ENCODE results near the gene CLEC4G.
"Not testable (repeated sequence)": the region's sequence is repeated elsewhere in the genome, so short reads cannot be mapped to it uniquely, and the experiment has no call there.

CLEC4G gene

DNA sequence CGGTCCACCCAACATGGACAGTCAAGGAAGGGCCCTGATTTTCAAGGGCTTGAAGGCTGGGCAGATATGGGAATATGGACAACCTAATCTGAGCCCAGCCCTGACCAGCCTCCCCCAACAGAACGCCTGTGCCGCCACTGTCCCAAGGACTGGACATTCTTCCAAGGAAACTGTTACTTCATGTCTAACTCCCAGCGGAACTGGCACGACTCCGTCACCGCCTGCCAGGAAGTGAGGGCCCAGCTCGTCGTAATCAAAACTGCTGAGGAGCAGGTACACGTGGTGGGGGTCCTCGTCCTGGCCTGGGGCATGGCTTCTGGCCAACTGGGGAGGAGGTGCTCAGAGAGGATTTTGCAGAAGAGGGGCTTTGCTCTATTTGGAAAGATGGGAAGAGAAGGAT, 34.6 kb upstream of the CLEC4G start:
- no peak overlapping the region for H3K27ac ChIP-seq (replicated peaks)
- TF ChIP-seq GABPA (IDR thresholded peaks at IDR 0.05; ENCODE audit: low read depth) (no peak), SPI1 (IDR thresholded peaks at IDR 0.05; ENCODE audit: borderline replicate concordance, low read depth) (no peak), REST (IDR thresholded peaks at IDR 0.05; ENCODE audit: insufficient replicate concordance, low read depth) (no peak), POLR2AphosphoS5 (IDR thresholded peaks at IDR 0.05; ENCODE audit: low read depth) (no peak), CTCF (IDR thresholded peaks at IDR 0.05; ENCODE audit: insufficient read depth, low read length) (no peak)
- no peak for DNase-seq (ENCODE audit: low read depth in 1 of 2, low spot score in 1 of 2)
- no peak overlapping the region for H3K4me3 ChIP-seq (replicated peaks; ENCODE audit: insufficient read depth, low read length)
- H3K27me3 ChIP-seq (ENCODE audit: insufficient read depth, poor library complexity, severe bottlenecking): no peaks in the 10 kb centered on the region

- DNase-seq (ENCODE audit: low read depth in 1 of 2, low spot score in 1 of 2); H3K27me3 ChIP-seq (ENCODE audit: insufficient read depth, poor library complexity, severe bottlenecking); H3K27ac ChIP-seq (replicated peaks); H3K4me3 ChIP-seq (replicated peaks; ENCODE audit: insufficient read depth, low read length): not testable (repeated sequence)
These were observed 33.1 kb upstream of the CLEC4G start for GRCh38 chr19:7765043-7765442.

DNA sequence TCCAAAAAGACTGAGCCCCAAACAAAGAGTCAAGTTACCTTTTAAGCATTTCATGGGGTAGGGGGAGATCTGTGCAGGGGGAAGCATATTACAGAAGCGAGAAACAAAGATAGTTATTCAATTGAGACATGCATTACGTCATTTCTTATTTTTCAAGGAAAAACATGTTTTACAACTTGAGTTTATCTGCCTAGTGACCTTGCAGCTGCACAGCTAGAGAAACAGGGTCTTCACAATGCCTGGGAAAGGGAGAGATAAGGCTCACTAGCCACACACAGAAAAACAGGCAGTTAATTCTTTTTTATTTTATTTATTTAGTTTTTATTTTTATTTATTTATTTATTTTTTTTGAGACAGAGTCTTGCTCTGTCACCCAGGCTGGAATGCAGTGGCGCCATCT, 32.2 kb upstream of the CLEC4G start:
- not testable (repeated sequence) for H3K27me3 ChIP-seq (ENCODE audit: insufficient read depth, poor library complexity, severe bottlenecking)

DNA sequence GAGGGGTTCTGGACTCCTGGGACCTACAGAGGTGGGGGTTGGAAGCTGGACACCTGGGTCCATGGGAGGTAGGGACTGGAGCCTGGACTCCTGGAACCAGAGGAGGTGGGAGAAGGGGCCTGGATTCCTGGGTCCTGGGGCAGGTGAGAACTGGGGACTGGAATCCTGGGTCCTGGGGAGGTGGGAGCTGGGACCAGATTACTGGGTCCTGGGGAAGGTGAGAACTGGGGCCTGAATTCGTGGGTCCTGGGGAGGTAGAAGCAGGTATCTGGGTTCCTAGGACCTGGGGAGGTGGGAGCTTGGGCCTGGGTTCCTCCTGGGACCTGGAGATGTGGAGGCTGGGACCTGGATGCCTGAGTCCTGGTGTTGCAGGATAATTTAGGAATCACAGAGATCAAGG, 31.8 kb upstream of the CLEC4G start:
- TF ChIP-seq POLR2AphosphoS5 (IDR thresholded peaks at IDR 0.05; ENCODE audit: low read depth) (no peak), GABPA (IDR thresholded peaks at IDR 0.05; ENCODE audit: low read depth) (no peak), REST (IDR thresholded peaks at IDR 0.05; ENCODE audit: insufficient replicate concordance, low read depth) (no peak), CTCF (IDR thresholded peaks at IDR 0.05; ENCODE audit: insufficient read depth, low read length) (no peak), SPI1 (IDR thresholded peaks at IDR 0.05; ENCODE audit: borderline replicate concordance, low read depth) (no peak)

More for the DNA sequence above, 32.2 kb upstream of the CLEC4G start:
- DNase-seq (ENCODE audit: low read depth in 1 of 2, low spot score in 1 of 2); H3K27ac ChIP-seq (replicated peaks); H3K4me3 ChIP-seq (replicated peaks; ENCODE audit: insufficient read depth, low read length): not testable (repeated sequence)

DNA sequence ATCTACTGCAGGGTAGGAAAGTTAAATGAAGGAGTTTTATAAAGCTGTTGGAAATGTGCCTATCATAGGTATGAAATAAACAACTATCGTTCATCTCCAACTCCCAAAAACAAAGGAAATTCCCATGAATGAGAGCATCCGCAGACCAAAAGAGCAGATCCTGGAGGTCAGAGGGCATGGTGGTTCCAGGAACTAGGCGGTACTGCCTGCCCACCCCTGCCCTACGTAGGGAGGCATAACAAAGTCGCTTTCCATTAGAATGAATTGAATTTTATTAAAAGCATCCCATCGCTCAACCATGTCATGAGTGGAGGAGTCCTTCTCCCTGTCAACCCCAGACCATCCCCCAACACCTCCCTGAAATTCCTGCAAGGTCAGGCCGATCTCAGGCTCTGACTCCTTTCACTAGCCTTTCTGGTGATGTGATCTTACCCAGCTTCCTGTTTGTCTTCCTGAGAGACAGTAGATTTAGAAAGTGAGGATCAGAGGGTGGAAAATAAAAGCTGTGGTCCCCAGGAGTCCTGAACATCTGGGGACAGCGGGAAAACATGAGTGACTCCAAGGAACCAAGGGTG, 30.9 kb upstream of the CLEC4G start, which contains the start of gene CLEC4M:
Gene CLEC4M (plus strand): TSS at position 525 of the 575 bp plus-strand sequence. CDS start 24 bp downstream, at position 549.
- TF ChIP-seq GABPA (IDR thresholded peaks at IDR 0.05; ENCODE audit: low read depth) (no peak), POLR2AphosphoS5 (IDR thresholded peaks at IDR 0.05; ENCODE audit: low read depth) (no peak), SPI1 (IDR thresholded peaks at IDR 0.05; ENCODE audit: borderline replicate concordance, low read depth) (no peak), CTCF (IDR thresholded peaks at IDR 0.05; ENCODE audit: insufficient read depth, low read length) (no peak), REST (IDR thresholded peaks at IDR 0.05; ENCODE audit: insufficient replicate concordance, low read depth) (no peak)
- no peak for DNase-seq (ENCODE audit: low read depth in 1 of 2, low spot score in 1 of 2)
- Histone ChIP-seq H3K27me3 (ENCODE audit: insufficient read depth, poor library complexity, severe bottlenecking) (no peaks in the 10 kb centered on the region), H3K4me3 (replicated peaks; ENCODE audit: insufficient read depth, low read length) (no peak within 1 kb of the TSS), H3K27ac (replicated peaks) (no peak within 1 kb of the TSS)

More for the DNA sequence above, 31.8 kb upstream of the CLEC4G start:
- H3K4me3 ChIP-seq (replicated peaks; ENCODE audit: insufficient read depth, low read length): no peak overlapping the region
- H3K27ac ChIP-seq (replicated peaks): no peak overlapping the region
- no peaks in the 10 kb centered on the region for H3K27me3 ChIP-seq (ENCODE audit: insufficient read depth, poor library complexity, severe bottlenecking)
- no peak for DNase-seq (ENCODE audit: low read depth in 1 of 2, low spot score in 1 of 2)

Data from HL-60 (cell line).